AG09309 (cell line): ENCODE results near the gene RORB.

Source experiments
- DNase-seq: peaks from one replicate; pipeline ENCODE4 v3.0.0-alpha.2; 2010; ENCODE audit warnings: low read depth
- H3K4me3 ChIP-seq: 2 replicates; pipeline ENCODE4 v1.5.1; 2011; ENCODE audit warnings: mild to moderate bottlenecking, low read depth, low read length, moderate library complexity; ENCODE audit not compliant: control insufficient read depth
- TF ChIP-seq, protein P1 (sequence below): IDR thresholded peaks from 2 replicates; pipeline ENCODE4 v1.5.1; 2011; ENCODE audit warnings: mild to moderate bottlenecking, low read depth, low read length, inconsistent platforms; ENCODE audit not compliant: insufficient read depth, control insufficient read depth; ENCODE audit errors: missing control alignments

RORB gene

DNA sequence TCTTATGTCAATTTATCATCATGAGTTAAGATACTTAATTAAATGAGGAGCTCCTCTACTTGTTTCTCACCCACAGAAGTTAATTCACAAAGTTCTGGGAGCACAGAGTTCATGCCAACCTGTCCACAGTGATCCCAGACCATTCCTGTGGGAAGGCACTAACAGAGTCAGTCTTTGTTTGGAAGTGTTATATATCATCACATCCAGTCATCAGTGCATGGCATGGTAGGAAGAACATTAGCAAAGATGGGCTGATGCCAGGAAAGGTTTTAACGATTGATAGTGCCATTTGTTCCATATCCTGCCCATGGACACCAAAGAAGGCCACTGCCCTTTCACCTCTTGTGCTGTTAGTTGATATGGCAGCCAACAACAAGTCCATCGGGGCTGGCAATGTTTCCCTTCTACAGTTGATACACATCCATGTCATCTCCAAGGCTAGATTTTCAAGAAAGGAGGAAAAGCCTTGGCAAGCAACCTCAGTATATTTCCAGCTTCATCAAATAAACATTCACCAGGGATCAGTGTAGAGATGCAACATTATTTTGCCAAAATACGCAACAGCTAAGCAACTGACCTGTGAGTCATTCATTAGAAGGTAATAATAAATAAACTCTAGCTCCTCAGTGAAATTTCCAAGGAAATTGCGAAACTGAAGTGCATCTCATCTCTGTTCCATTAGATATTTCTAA is 169.6 kb downstream of the RORB start:
- no peak for DNase-seq
- TF ChIP-seq, protein P1, sequence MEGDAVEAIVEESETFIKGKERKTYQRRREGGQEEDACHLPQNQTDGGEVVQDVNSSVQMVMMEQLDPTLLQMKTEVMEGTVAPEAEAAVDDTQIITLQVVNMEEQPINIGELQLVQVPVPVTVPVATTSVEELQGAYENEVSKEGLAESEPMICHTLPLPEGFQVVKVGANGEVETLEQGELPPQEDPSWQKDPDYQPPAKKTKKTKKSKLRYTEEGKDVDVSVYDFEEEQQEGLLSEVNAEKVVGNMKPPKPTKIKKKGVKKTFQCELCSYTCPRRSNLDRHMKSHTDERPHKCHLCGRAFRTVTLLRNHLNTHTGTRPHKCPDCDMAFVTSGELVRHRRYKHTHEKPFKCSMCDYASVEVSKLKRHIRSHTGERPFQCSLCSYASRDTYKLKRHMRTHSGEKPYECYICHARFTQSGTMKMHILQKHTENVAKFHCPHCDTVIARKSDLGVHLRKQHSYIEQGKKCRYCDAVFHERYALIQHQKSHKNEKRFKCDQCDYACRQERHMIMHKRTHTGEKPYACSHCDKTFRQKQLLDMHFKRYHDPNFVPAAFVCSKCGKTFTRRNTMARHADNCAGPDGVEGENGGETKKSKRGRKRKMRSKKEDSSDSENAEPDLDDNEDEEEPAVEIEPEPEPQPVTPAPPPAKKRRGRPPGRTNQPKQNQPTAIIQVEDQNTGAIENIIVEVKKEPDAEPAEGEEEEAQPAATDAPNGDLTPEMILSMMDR = no peak
- no peak overlapping the region for H3K4me3 ChIP-seq

DNA sequence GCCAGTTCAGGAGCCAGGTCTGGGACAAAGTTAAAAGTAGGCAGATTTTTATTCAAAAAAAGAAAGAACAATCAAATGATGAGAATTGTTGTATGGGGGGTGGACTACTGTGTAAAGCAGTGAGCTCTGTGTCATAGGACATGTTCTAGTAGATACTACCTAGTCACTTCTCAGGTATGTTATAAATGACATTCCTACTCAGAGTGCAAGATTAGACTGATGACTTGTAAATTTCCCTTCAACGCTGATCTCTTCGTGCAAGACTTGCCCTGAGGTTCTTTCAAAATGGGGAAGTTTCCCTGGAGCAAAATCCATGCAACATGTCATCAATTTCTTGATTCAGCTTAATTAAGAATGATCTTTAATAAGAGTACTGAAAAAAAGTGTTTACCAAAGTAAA is 175.1 kb downstream of the RORB start:
- H3K4me3 ChIP-seq = no peak overlapping the region
- TF ChIP-seq, protein P1 = no peak
- DNase-seq = no peak

DNA sequence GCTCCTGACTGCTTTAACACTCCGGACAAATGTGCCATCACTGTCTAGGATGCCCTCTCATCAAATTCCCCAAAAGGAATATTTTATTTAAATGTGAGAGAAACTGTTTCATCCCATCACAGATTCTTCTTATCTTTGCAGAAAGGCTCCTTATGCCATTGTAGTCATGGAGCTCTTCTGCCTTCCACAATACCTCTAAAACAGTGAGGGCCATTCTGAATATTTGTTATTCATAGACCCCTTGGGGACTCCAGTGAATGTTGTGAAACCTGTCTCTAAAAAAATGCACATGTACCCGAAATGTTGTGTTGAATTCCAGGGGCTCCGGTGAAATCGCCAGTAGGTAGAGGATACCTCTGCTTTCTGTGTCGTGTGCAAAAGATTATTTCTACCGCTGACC is 176.9 kb downstream of the RORB start:
- no peak for DNase-seq
- TF ChIP-seq, protein P1 = no peak
- H3K4me3 ChIP-seq = no peak overlapping the region

DNA sequence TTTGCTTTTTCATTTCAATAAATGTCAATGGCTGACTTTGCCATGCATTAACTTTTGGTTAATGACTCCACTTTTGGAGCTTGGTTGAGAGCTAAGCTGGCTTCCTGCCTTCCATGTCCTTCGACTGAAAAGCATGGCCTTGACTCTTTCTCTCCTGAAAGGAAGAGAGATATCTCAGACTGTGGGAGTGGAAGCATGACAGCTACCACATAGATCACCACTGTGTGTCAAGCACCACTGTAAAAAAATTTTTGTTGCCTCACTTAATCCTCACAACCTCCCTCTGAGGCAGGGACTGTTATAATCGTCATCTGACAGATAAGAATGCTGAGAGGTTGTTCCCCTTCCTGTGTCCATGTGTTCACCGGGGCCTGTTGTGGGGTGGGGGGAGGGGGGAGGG is 184.8 kb downstream of the RORB start:
- TF ChIP-seq, protein P1 = no peak
- no peak for DNase-seq
- H3K4me3 ChIP-seq = no peak overlapping the region

DNA sequence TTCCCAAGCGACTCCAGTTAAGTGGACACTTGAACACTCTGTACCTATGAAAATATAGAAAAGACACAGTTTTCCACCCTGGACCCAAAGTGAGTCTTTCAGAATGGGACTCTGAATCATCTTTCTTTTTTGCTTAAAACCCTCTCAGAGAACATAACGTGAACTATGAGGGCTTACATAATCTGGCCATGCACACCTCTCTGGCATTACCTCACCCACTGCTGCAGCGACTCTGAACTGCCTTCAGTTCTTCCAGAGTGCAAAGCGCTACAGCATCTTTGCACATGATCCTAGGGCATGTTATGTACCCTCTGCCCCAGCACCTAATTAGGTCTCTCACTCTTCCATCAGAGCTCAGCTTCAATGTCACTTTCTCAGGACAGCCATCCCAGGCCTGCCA is 186.2 kb downstream of the RORB start:
- TF ChIP-seq, protein P1 = no peak
- no peak overlapping the region for H3K4me3 ChIP-seq
- DNase-seq = no peak

DNA sequence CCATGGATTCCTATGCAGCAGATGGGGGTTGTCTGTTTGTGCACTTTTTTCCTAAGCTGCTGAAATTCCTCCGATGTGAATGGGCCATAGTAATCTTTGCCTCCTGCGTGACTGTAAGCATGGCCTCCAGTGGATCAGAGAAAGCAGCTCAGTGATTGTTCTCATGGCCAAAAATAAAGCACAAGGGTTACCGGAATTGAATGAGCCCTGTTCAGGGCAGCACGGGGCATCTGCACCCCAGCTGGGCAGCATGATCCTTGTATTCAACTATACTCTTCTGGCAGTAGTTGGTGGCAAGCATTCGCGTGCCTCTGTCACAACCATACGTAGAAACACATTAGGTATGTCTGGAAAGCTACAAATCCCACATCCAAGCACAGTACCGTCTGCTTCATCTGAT is 193.9 kb downstream of the RORB start:
- no peak for DNase-seq
- H3K4me3 ChIP-seq = no peak overlapping the region
- TF ChIP-seq, protein P1 = no peak
